ENCODE data around the gene CLMP.

DNA sequence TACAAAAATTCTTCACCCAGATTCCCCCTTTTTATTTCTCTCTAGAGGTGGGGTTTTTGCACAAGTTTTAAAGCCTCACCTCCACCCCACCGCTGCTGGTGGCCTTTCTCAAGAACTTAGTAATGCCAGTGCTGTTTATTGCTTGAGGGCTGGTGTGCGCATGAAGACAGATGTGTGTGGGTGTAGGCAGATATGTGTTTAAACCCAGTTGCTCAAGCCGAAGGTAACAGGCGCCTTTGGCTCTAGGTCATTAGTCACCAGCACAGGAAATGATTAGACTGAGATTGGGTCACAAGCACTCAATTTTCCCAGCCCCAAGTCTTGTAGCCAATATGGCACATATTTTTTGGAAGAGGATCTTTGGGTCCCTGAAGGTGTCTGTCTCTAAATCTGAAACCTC, 2.7 kb upstream of the CLMP start:
- TF ChIP-seq SP1 (IDR thresholded peaks at IDR 0.05; ENCODE audit: low read depth) (no peak), POLR2AphosphoS5 (IDR thresholded peaks at IDR 0.05; ENCODE audit: low read depth, low read length) (no peak), POLR2A (IDR thresholded peaks at IDR 0.05; ENCODE audit: borderline replicate concordance, extremely low read depth, insufficient read depth, insufficient read length) (no peak)
- TF ChIP-seq, protein P1, sequence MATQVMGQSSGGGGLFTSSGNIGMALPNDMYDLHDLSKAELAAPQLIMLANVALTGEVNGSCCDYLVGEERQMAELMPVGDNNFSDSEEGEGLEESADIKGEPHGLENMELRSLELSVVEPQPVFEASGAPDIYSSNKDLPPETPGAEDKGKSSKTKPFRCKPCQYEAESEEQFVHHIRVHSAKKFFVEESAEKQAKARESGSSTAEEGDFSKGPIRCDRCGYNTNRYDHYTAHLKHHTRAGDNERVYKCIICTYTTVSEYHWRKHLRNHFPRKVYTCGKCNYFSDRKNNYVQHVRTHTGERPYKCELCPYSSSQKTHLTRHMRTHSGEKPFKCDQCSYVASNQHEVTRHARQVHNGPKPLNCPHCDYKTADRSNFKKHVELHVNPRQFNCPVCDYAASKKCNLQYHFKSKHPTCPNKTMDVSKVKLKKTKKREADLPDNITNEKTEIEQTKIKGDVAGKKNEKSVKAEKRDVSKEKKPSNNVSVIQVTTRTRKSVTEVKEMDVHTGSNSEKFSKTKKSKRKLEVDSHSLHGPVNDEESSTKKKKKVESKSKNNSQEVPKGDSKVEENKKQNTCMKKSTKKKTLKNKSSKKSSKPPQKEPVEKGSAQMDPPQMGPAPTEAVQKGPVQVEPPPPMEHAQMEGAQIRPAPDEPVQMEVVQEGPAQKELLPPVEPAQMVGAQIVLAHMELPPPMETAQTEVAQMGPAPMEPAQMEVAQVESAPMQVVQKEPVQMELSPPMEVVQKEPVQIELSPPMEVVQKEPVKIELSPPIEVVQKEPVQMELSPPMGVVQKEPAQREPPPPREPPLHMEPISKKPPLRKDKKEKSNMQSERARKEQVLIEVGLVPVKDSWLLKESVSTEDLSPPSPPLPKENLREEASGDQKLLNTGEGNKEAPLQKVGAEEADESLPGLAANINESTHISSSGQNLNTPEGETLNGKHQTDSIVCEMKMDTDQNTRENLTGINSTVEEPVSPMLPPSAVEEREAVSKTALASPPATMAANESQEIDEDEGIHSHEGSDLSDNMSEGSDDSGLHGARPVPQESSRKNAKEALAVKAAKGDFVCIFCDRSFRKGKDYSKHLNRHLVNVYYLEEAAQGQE (IDR thresholded peaks at IDR 0.05; ENCODE audit: low read depth): no peak
- TF ChIP-seq, protein P2, sequence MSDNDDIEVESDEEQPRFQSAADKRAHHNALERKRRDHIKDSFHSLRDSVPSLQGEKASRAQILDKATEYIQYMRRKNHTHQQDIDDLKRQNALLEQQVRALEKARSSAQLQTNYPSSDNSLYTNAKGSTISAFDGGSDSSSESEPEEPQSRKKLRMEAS (IDR thresholded peaks at IDR 0.05): no peak
- TF ChIP-seq, protein P3, sequence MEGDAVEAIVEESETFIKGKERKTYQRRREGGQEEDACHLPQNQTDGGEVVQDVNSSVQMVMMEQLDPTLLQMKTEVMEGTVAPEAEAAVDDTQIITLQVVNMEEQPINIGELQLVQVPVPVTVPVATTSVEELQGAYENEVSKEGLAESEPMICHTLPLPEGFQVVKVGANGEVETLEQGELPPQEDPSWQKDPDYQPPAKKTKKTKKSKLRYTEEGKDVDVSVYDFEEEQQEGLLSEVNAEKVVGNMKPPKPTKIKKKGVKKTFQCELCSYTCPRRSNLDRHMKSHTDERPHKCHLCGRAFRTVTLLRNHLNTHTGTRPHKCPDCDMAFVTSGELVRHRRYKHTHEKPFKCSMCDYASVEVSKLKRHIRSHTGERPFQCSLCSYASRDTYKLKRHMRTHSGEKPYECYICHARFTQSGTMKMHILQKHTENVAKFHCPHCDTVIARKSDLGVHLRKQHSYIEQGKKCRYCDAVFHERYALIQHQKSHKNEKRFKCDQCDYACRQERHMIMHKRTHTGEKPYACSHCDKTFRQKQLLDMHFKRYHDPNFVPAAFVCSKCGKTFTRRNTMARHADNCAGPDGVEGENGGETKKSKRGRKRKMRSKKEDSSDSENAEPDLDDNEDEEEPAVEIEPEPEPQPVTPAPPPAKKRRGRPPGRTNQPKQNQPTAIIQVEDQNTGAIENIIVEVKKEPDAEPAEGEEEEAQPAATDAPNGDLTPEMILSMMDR (IDR thresholded peaks at IDR 0.05 in 2 of 3, conservative IDR thresholded peaks at IDR 0.05 in 1 of 3; ENCODE audit: borderline replicate concordance in 1 of 3, insufficient read depth in 1 of 3, low read depth in 2 of 3, low read length in 2 of 3): no peak

Data from HCT116 (cell line).